Stimulated activated CD4-positive, alpha-beta T cell treated with anti-CD3 and anti-CD28 coated beads, Interleukin-1b, Interleukin-23, amount 100 ng/mL, for 4 hours (primary cell): ENCODE results near the gene HDAC4.

Experiments used
- DNase-seq, 2 donors: peaks; one replicate each; pipeline ENCODE4 v3.0.0-alpha.2; 2020; ENCODE audit warnings: low read depth in 2 of 2

HDAC4 gene

DNA sequence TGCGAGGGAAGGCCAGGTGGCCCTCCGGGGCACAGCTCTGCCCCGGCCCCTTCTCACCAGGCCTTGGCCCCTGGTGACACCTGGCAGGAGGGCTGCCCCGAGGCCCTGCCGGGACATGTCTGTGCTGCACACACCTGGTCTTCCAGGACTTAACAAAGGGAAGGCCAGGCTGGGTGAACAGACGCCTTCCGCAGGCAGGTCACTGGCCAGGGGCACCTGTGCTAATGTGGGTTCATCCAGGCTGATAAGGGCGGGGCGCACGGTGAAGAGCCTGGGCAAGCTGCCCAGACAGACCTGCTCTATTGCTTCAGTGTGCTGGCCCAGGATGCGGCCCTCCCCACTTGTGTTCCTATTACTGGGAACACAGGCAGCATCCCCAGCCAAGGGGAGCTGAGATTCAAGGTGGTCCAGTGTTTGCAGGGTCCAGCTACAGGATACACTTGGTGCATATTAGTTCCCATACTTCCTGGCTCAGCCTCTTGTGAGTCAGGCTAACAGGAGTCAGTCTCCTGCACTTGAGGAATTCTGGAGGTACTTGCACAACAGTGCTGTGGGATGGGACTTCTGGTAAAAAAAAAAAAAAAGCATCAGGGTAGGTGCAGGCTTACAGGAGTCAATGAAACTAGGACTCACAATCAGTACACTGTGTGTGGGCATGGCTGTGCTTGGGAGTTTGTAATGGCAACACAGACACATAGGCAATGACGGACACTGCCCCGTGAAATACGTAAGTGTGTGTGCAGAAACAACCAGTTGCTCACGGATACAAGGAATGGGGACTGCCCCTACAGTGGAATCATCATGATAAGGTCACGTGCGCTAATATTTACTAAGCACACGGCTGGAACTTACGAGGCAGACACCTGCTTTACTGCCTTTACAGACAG is 291.5 kb downstream of the HDAC4 start:
- DNase-seq, result no peak

DNA sequence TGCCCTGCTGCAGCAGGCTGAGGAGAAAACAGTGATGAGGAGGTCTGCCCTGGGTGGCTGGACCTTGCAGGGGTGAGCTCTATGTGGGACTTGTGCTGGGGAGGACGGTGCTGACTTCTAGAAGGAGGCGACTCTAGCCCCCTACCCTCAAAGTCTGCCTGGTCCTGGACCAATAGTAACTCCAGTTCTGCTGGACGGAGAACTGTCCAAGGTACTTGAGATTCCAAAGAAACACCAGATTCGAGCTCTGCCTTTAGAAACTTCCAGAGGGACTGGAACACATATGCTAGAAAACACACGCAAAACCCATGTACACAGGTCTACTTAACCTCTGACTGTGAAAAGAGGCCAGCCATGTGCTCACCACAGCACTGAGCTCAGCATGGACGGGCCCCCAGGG is 292.4 kb downstream of the HDAC4 start:
- no peak for DNase-seq

DNA sequence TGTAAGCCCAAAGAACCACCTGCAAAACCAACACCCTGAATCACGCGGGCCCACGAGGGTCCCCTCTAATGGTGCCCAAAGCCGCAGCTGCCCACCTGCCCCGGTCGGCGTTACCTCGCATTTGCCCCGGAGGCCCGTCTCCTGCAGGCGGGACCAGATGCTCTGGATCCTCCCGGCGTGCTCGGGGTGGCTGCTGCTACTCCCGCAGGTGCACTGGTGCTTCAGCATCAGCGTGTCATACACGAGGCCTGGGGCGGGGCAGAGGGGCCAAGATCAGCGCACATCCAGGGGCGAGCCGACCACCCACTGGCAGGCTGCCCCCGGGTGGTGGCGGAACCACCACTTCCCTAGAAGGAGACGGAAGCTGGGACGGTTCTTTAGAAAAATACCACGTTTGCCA is 292.9 kb downstream of the HDAC4 start:
- no peak for DNase-seq

DNA sequence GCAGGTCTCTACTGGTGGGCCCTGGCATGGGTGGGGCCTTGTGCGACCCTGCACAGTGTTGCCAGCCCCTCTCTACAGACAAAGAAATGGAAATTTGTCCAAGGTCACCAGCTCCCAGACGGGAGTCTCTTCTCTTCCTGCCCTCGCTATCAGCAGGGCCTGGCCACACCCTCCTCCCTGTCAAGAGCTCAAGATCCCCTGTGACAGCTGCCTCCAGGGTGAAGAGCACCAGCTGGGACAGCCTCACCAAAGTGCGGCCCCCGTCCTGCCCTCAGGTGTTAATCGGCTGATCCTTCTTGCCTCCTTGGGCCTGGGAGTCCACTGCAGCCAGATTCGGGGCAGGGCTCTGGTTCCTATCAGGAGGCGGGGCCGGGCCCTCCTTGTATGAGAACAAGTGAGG is 293.9 kb downstream of the HDAC4 start:
- DNase-seq, result no peak

DNA sequence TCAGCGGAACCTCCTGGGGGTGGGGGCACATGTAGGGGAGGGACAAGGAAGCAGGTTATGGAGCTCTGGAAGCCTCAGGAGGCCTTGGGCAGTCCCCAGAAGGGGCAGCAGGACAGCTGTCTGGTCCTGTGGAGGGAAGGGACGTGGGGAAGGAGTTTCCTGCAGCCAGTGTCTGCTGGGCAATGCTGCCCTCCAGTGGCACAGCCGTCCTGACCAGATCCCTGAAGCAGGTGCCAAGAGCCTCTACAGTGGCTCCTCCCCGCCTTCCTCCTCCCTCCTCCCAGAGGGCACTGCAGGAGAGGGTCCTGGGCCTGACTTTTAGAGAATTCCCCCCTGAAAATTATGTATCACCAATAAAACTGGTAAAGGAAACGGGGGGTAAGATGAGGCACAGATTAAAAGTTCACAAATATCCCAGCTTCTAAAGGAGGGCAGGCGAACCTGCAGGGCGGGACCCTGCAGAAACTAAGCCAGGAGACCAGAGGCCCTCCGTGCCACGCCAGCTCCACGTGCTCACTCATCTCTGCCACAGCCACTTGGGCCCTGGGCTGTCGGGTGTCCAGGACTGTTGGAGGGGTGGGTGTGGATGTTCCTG is 294.4 kb downstream of the HDAC4 start:
- DNase-seq, result no peak

DNA sequence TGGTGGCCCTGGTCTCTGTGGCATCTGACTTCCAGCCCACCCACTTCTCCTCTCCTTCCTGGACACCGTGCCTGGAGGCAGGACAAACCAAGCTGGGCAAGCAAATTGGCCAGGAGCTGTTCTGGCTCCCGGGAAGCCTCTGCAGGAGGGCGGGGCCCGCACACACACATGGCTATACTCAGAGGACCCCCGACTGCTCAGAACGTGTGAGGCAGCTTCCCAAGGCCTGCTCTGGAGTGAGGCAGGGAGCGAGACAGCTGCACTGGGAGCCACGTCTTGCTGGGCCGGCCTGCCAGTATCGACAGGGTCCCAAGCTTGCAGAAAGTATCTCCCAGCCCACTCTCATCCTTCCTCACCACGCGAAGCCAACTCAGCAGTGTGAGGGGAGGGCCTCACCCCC is 295.6 kb downstream of the HDAC4 start:
- no peak for DNase-seq

DNA sequence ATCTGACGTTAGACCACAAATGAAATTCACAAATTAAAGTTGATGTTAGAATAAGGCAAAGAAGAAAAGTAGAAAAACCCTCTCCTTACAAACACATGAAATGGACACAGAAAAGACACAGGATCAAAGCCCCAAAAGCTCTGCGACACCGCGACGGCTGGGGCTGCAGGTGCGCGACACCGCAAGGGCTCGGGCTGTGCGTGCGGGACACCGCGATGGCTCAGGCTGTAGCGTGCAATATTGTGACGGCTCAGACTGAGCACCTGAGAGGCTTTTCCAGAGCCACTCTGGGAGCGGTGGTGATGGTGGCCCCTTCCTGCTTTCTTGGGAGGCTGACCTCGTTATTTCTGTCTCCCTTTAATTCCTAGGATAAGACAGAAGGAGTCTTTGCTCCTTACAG is 296.0 kb downstream of the HDAC4 start:
- no peak for DNase-seq

DNA sequence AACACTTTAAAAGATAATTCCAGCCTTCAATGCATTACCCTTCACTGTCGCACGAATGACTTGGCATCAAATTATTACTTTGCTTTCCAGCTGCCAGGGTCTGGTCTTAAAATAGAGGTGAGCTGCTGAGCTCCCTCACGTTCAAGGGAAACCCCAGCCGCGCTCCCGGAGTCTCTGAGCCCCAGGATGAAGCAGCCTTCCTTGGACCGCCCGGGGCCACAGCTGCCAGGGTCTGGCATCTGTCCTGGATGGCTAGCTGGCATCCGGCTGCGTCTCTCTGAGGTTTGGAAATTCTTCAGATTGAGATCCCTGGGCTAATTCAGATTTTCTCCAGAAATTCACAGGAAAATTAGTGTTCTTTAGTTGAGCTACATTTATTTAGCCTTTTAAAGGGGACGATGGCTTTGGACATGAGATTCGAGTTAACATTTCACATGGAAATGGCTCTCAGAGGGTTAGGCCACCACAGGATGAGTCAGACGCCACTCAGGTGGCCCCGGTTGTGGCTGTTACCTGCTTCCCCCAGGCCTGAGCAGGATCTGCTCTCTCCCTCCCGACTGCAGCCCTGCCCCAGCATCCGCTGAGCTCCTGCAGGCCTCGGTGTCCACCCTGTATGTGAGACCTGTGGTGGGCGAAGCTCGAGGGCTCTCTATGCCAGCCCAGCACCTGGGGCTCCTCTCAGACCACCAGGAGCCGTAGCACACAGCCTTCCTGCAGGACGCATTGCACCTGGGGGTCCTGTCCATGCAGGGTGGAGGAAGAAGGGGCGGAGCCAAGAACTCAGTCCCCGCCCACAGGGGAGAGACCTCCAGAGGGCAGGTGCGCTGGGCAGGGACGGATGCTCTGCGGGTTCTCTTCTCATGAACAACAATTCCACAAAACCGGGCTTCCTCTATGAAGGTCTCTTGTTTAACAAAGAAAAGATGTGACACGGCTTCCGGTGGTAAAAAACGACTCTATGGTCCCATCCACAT is 297.4 kb downstream of the HDAC4 start:
- DNase-seq, result no peak

DNA sequence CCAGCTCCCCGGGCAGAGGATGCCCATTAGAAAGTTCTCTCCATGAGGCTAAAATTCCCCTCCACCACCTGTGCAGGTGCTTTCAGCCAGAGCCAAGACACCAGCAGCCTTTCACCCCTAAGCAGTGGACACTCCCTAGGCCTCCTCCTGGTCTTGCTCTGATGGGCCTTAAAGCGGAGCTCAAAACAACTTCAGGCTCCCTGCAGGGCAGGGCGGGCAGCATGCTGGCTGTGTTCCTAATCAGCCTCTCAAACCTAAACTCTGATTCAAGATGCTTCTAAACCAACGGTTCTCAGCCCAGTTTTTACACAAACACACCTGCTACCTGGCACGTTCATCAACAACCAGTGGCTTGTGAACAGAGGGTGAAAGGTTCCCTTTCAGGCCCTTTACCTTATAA is 298.6 kb downstream of the HDAC4 start:
- no peak for DNase-seq

DNA sequence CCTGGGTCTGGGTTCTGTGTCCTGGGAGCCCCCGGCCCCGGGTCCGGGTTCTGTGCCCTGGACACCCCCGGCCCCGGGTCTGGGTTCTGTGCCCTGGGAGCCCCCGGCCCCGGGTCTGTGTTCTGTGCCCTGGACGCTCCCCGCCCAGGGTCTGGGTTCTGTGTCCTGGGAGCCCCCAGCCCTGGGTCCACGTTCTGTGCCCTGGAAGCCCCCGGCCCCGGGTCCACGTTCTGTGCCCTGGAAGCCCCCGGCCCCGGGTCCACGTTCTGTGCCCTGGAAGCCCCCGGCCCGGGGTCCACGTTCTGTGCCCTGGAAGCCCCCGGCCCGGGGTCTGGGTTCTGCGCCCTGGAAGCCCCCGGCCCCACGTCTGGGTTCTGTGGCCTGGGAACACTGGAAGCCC is 299.0 kb downstream of the HDAC4 start:
- no peak for DNase-seq

DNA sequence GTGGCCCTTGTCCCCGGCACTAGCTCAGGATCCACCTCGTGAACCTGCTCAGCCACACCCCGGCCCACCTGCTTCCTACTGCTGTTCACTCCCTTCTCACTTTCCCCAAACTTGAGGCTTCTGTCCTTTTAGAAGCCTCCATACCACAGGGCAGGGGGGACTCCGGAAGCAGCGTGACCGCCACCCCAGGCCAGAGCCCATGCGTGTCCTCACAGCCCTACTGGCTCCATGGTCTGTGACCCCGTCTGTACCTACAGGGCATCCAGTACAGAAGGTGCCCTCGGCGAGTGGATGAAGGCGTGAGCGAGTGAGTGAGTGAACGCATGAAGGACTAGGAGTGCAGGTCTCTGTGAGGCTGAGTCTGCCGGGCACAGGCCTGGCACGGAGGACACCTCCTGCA is 299.7 kb downstream of the HDAC4 start:
- no peak for DNase-seq

DNA sequence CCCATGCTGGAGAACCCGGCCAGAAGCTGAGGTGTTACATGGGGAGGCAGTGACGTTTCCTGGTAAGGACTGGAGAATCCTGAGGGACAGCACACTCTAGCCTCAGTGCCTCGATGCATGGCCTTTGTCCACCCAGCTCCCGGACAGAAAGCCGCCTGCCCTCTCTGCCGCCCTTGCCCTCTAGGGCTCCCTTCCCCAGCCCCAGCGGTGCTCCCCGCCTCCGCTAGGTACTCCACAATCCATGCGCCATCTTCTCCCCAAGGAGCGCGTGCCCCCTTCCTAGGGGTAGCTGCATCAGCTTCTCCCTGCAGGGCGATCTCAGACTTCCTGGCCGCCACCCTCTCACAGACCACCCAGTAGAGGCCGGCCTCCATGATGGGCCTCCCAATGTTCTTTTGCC is 301.3 kb downstream of the HDAC4 start:
- DNase-seq, result no peak

DNA sequence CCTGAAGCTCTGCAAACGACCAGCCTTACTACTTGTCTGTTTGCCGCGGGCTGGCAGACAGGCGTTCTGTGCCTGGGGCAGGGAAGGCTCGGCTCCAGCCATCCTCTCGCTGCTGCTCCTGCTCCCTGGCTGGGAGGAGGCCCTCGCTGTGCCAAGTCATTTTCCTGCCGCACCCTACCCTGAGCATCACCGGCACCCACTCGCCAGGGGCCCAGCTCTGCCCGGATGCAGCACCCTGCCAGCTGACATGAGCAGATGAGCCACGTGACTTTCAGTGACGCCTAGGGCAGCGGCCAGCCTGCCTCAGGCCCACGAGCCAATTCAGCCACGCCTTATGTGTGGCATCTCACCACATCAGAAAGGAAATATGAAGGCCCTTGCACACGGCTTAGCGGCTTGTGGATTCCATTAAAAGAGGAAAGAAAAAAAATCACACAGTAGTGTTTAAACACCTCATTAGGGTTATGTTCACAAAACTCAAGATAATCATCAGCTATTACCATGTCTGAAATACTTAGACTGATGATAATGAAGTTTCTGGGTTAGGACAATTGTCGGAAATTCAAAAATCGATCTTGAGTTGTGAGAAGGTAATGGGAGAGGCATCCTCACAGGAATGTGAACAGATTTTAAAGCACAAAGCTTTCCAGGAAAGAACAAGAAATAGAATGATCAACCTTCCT is 302.4 kb downstream of the HDAC4 start:
- DNase-seq, result no peak

DNA sequence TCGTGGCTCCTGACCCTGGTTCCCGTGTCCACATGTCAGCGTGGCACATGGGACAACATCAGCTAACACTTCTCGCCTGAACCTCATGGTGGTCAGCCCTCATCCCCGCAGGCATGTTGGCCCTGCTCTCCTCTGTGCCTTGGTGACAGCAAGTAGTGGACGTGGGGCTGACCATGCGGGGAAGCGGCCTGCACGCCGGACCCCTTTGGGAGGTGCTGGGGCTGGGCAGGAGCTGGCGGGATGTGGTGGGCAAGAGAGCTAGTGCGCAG is 303.5 kb downstream of the HDAC4 start:
- DNase-seq, result no peak

DNA sequence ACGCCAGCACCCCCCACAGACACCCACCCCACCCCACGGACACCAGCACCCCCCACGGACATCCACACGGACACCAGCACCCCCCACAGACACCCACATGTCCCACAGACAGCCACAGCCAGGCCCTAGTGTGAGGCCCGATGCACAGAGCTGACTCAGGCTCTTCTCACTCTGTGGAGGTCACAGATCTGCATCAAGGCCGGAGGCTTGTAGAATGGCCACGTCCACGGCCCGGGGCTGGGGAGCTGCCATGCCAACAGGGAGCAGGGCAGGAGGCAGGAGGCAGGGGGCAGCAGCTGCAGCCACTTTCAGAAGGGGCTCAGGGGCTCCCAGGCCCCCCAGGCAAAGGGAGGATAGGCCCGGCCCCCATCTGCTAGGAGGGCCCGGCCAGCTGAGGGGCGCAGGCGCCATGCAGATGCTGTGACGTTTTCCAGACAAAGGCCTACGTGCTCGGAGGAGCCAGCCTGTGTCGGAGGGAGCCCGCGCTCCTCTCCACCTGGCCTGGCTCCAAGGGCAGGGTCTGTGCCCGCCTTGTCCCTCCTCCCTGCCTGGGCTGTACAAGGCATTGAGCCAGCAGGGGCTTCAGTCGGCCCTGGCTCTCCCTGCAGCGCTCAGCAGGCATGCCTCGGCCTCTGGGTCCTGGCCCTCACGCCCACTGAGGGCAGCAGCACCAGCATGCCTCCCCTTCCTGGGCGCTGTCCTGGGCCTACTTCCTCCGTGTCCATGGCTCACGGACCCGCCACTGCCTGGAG is 304.0 kb downstream of the HDAC4 start:
- DNase-seq, result no peak

DNA sequence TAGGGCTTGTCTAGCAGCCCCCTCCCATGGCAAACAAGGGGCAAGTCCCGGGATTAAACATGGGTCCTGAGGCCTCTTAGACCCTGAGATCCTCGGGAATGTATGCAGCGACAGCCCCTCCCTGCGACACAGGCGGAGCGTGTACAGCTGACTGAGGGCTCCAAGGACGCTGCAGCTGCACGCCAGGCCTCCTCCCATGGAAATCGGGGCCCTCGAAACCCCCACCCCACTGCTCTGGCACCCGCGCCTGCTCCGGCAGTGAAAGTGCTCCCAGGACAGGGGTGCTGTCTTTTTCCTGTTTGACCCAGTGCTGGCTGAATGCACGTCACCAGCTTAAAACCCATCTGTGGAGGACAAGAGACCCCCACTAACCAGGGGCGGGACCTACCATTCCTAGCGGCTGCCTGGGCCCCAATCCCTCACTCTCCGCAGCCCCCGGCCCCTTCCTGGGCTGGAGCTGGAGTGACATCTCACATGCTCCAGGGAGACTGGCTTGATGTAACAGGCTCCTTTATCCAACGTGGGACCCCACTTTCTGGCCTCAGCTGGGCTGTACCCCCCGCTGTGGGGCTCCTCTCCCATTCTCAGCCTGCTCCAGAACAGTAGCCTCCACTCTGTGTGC is 305.2 kb downstream of the HDAC4 start:
- no peak for DNase-seq

DNA sequence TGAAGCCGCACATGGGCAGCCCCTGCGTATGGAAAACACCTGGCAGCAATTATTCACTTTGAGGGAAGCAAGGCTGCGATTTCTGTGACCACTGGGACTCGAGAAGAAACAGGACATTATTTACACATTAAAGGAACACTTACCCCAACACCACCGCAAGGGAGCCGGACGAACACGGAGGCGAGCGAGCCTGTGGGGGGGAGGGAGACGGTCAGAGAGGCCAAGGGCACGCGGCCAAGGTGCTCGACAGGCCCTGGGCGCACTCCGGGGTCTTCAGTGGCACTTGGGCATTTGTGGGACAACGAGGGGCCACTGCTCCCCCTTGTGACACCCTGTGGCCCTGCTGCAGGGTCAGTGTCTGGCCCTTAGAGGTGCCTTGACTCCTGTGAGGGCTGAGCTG is 306.0 kb downstream of the HDAC4 start:
- no peak for DNase-seq

DNA sequence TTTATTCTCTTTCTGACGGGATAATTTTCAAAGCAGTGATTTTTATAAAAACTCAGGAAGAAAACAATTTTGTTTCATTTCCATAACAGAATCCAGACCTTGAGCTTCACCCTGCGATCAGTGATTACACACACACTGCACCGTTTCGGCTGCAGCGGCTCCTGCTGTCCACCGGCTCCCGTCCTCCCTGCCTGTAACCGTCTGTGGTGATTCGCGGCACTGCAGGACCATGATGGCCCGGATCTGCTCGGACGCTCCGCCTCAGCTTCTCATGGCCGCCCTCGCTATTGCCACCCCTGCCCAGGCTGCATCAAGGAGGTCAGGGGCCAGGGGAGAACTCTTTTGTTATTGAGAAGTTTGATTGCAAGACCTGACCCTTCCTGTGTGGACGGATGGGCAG is 306.9 kb downstream of the HDAC4 start:
- DNase-seq, result no peak

DNA sequence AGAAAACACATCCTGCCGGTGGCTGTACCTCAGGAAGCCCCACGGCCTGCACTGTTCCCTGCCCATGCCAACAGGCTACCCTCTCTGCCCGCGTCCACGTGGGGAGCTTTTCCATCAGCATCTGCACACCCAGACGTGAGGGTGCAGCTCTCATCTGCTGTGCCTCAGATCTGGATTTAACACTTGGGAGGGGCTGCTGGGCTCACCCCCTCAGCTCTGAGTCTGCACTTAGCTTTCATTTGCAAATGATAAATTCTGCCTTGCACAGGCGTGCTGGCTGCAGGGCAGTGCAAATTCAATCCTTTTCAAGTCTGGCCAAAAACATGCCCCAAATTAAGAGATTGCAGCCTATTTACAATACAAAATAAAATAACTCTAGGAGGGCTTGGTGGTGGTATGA is 307.3 kb downstream of the HDAC4 start:
- no peak for DNase-seq

DNA sequence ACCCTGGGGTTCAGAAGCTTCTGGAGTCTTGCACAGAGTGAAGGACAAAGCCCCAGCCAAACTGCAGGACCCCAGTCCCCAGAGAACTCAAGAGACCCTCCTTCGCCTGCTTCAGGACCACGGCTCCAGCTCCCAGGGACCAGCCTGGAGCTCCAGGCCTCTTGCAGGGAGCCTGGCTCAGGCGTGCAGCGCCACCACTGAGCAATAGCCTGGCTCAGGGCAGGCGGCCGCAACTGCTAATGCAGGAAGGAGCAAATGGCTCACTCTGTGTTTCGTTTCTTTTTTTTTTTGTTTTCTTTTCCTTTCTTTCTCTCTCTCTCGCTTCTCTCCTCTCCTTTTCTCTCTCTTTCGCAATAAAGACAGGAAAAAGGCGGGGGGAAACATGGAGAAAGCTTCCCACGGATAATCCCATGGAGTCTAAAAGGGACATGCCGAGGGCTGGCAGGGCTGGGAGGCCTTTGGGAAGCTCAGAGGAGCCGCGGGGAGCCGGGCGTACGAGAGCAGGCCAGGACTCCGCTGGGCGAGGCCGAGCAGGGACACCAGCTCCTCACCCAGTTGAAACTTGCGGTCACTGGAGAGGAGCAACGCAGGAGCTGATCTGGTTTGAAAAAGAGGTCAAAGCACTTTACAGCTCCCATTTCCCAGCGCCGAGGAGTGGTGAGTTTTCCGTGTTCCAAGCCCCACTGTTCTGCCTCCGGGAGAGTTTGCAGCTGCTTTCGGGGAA is 308.1 kb downstream of the HDAC4 start:
- no peak for DNase-seq
